ENCODE data around the gene LRBA. TPM values are rescaled to one million over a fixed set of nuclear protein-coding genes. Genes with fewer than 3 reads are reported as not detected.
"Not testable (repeated sequence)": the region's sequence is repeated elsewhere in the genome, so short reads cannot be mapped to it uniquely, and the experiment has no call there.

Gene LRBA
- total RNA-seq, 4 donors from 2014 or later: 13.3 to 21.2 (median 20.1) TPM

DNA sequence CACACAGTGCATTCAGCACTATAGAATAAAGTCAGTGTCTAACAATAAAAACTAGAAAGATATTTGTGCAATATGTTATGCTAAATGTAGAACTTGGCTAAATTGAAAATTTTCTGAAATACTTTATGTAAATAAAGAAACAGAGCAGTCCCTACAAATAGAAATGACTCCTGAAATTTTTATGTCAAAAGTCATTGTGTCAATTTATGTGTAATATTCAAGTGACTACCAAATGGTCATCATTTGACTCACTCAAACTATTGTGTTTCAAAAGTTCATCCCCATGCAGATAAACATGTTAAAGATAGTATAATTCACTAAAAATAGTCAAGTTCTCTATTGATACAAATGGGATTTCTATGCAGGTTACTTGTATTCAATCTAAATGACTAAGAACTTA lies 17.9 kb downstream of the LRBA start:
- intact Hi-C loops (cut with DNase I): no loop called here

DNA sequence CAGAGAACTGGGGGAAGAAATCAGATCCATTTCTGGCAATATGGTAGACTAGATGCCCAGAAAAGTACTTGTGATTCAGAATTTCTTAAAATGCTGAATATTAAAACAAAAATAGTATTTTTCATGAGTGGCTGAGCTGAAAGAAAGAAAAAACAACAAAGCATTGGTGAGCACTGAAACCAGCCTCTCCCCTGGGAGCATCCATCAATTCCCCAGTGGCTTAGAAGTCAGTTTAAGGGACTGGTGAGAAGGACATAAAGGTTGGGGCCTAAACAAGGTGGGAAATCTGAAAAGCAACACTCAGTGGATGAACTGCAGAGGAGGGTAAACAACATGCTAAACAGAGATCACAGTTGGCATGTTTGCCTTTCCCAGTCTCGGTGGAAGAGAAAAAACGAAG lies 20.4 kb downstream of the LRBA start:
- Histone ChIP-seq H3K4me1 (no peaks in the 10 kb centered on the region), H3K27me3 (no peaks in the 10 kb centered on the region), H3K27ac (replicated peaks in 1 of 4) (no peak overlapping the region), H3K9me3 (no peaks in the 10 kb centered on the region), H3K36me3 (no peaks in the 10 kb centered on the region), H3K4me3 (no peak overlapping the region)
- intact Hi-C loops (cut with DNase I): no loop called here
- DNase-seq (ENCODE audit: extremely low spot score): no peak
- TF ChIP-seq POLR2AphosphoS5 (IDR thresholded peaks at IDR 0.05): no peak
- TF ChIP-seq, protein P1, sequence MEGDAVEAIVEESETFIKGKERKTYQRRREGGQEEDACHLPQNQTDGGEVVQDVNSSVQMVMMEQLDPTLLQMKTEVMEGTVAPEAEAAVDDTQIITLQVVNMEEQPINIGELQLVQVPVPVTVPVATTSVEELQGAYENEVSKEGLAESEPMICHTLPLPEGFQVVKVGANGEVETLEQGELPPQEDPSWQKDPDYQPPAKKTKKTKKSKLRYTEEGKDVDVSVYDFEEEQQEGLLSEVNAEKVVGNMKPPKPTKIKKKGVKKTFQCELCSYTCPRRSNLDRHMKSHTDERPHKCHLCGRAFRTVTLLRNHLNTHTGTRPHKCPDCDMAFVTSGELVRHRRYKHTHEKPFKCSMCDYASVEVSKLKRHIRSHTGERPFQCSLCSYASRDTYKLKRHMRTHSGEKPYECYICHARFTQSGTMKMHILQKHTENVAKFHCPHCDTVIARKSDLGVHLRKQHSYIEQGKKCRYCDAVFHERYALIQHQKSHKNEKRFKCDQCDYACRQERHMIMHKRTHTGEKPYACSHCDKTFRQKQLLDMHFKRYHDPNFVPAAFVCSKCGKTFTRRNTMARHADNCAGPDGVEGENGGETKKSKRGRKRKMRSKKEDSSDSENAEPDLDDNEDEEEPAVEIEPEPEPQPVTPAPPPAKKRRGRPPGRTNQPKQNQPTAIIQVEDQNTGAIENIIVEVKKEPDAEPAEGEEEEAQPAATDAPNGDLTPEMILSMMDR (IDR thresholded peaks at IDR 0.05): no peak
- no peak for TF ChIP-seq POLR2A (IDR thresholded peaks at IDR 0.05; ENCODE audit: low read depth)
- TF ChIP-seq EP300 (IDR thresholded peaks at IDR 0.05): no peak
- WGBS: 88% methylated on average over 2 of the region's 2 CpGs

More for the DNA sequence above, 17.9 kb downstream of the LRBA start:
- Histone ChIP-seq H3K27ac (replicated peaks in 1 of 4) (no peak overlapping the region), H3K9me3 (no peaks in the 10 kb centered on the region), H3K4me3 (no peak overlapping the region), H3K36me3 (no peaks in the 10 kb centered on the region), H3K4me1 (no peaks in the 10 kb centered on the region), H3K27me3 (no peaks in the 10 kb centered on the region)
- no peak for TF ChIP-seq EP300 (IDR thresholded peaks at IDR 0.05)
- TF ChIP-seq, protein P1 (IDR thresholded peaks at IDR 0.05): no peak
- TF ChIP-seq POLR2A (IDR thresholded peaks at IDR 0.05; ENCODE audit: low read depth): no peak
- no peak for TF ChIP-seq POLR2AphosphoS5 (IDR thresholded peaks at IDR 0.05)
- no peak for DNase-seq (ENCODE audit: extremely low spot score)

DNA sequence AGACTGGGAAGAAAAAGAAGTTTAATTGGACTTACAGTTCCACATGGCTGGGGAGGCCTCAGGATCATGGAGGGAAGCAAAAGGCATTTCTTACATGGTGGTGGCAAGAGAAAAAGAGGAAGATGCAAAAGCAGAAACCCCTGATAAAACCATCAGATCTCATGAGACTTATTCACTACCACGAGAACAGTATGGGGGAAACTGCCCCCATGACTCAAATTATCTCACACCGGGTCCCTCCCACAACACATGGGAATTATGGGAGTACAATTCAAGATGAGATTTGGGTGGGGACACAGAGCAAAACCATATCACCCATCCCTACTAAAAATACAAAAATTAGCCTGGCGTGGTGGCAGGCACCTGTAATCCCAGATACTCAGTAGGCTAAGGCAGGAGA lies 21.5 kb downstream of the LRBA start:
- H3K9me3 ChIP-seq; DNase-seq (ENCODE audit: extremely low spot score); H3K4me3 ChIP-seq; H3K4me1 ChIP-seq; intact Hi-C loops (cut with DNase I); H3K27me3 ChIP-seq; H3K36me3 ChIP-seq; H3K27ac ChIP-seq (replicated peaks in 1 of 4): not testable (repeated sequence)
- 90% methylated on average over 3 of the region's 3 CpGs for WGBS

DNA sequence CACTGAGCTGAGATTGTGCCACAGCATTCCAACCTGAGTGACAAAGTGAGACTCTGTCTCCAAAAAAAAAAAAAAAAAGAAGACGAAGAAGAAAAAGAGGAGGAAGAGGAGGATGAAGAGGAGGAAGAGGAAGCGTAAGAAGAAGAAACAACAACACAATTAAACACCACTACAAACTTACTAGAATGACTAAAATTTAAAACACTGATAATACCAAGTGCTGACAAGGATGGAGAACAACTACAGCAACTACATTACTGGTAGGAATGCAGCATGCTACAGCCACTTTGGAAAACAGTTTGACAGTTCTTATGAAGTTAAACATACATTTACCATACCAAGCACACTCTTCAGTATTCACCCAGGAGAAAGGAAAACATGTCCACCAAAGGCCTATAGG lies 24.1 kb downstream of the LRBA start:
- Histone ChIP-seq H3K36me3 (no peaks in the 10 kb centered on the region), H3K27ac (replicated peaks in 1 of 4) (no peak overlapping the region), H3K4me3 (no peak overlapping the region), H3K27me3 (no peaks in the 10 kb centered on the region), H3K4me1 (no peaks in the 10 kb centered on the region), H3K9me3 (no peaks in the 10 kb centered on the region)
- TF ChIP-seq POLR2A (IDR thresholded peaks at IDR 0.05; ENCODE audit: low read depth) (no peak), POLR2AphosphoS5 (IDR thresholded peaks at IDR 0.05) (no peak), EP300 (IDR thresholded peaks at IDR 0.05) (no peak)
- TF ChIP-seq, protein P1 (IDR thresholded peaks at IDR 0.05): no peak
- intact Hi-C loops (cut with DNase I): no loop called here
- DNase-seq (ENCODE audit: extremely low spot score): no peak
- WGBS: 70% methylated on average over 2 of the region's 2 CpGs

DNA sequence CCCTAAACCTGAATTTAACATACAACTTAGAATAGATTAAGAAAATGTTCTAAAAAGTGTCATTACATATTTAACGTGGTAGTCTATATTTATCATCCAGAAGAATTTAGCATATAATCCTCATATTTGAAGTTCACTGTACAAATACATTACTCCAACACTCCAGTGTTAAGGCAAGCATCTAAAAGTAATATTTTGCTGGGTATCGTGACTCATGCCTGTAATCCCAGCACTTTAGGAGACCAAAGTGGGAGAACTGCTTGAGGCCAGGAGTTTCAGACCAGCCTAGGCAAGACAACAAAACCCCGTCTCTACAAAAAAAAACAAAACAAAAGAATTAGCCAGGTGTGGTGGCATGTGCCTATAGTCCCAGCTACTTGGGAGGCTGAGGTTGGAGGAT lies 24.8 kb downstream of the LRBA start:
- WGBS: 87% methylated on average over 3 of the region's 3 CpGs
- Histone ChIP-seq H3K36me3 (no peaks in the 10 kb centered on the region), H3K4me1 (no peaks in the 10 kb centered on the region), H3K27me3 (no peaks in the 10 kb centered on the region), H3K27ac (replicated peaks in 1 of 4) (no peak overlapping the region), H3K4me3 (no peak overlapping the region), H3K9me3 (no peaks in the 10 kb centered on the region)
- intact Hi-C loops (cut with DNase I): no loop called here
- no peak for DNase-seq (ENCODE audit: extremely low spot score)
- TF ChIP-seq POLR2AphosphoS5 (IDR thresholded peaks at IDR 0.05) (no peak), POLR2A (IDR thresholded peaks at IDR 0.05; ENCODE audit: low read depth) (no peak), EP300 (IDR thresholded peaks at IDR 0.05) (no peak)
- TF ChIP-seq, protein P1 (IDR thresholded peaks at IDR 0.05): no peak
